HG03064 (cell line): ENCODE data around the gene SLC25A20.
"Not testable (repeated sequence)": the region's sequence is repeated elsewhere in the genome, so short reads cannot be mapped to it uniquely, and the experiment has no call there.

Experiments
- ATAC-seq: cut with Tn5 transposase; IDR thresholded peaks from one replicate; pipeline ENCODE4 v1.9.1; 2021; ENCODE audit warnings: low read depth; ENCODE audit not compliant: unreplicated experiment

The SLC25A20 gene

GRCh38 chr3:48847504-48848423 lies 50.9 kb downstream of the SLC25A20 start, which contains the start of gene PRKAR2A:
PRKAR2A (minus strand) TSS chr3:48847874; CDS start chr3:48847596, 278 bp downstream.
- ATAC-seq = peak; percentile 84

GRCh38 chr3:48847053-48847503 lies 51.6 kb downstream of the SLC25A20 start:
- ATAC-seq = peak; percentile 31

- ATAC-seq = no peak
Measured at GRCh38 chr3:48845170-48845569, 53.5 kb downstream of the SLC25A20 start.

GRCh38 chr3:48837163-48837562 lies 61.5 kb downstream of the SLC25A20 start:
- ATAC-seq = no peak

GRCh38 chr3:48835650-48836366 lies 62.9 kb downstream of the SLC25A20 start:
- ATAC-seq = no peak

- no peak for ATAC-seq
Measured at GRCh38 chr3:48832684-48833083, 66.0 kb downstream of the SLC25A20 start.

GRCh38 chr3:48830715-48831114 lies 68.0 kb downstream of the SLC25A20 start:
- ATAC-seq = no peak

- ATAC-seq = not testable (repeated sequence)
Measured at GRCh38 chr3:48829525-48829924, 69.2 kb downstream of the SLC25A20 start.

- not testable (repeated sequence) for ATAC-seq
Measured at GRCh38 chr3:48827874-48828273, 70.8 kb downstream of the SLC25A20 start.

GRCh38 chr3:48826451-48826850 lies 72.2 kb downstream of the SLC25A20 start:
- ATAC-seq = no peak

GRCh38 chr3:48820612-48821324 lies 77.9 kb downstream of the SLC25A20 start:
- ATAC-seq = no peak

- ATAC-seq = no peak
Measured at GRCh38 chr3:48819234-48820221, 79.2 kb downstream of the SLC25A20 start.

GRCh38 chr3:48811524-48811923 lies 87.2 kb downstream of the SLC25A20 start:
- ATAC-seq = no peak
